Endothelial cell (in vitro differentiated cells): ENCODE data around the gene C4BPA. TPM values are rescaled to one million over a fixed set of nuclear protein-coding genes. Genes with fewer than 3 reads are reported as not detected.

Experiments used
- DNase-seq: peaks from one replicate; pipeline ENCODE4 v3.0.0; 2021; ENCODE audit warnings: low spot score
- H3K27ac Mint-ChIP-seq: one replicate; pipeline ENCODE4 v1.8.0; 2021; ENCODE audit warnings: mixed read lengths, inconsistent platforms; ENCODE audit not compliant: unreplicated experiment
- H3K27me3 Mint-ChIP-seq: one replicate; pipeline ENCODE4 v1.8.0; 2021; ENCODE audit warnings: mild to moderate bottlenecking, moderate library complexity, mixed read lengths, inconsistent platforms; ENCODE audit not compliant: unreplicated experiment
- H3K36me3 Mint-ChIP-seq: one replicate; pipeline ENCODE4 v1.8.0; 2021; ENCODE audit warnings: mild to moderate bottlenecking, low read depth, mixed read lengths, inconsistent platforms; ENCODE audit not compliant: unreplicated experiment
- H3K4me1 Mint-ChIP-seq: one replicate; pipeline ENCODE4 v1.8.0; 2021; ENCODE audit warnings: mild to moderate bottlenecking, mixed read lengths, inconsistent platforms; ENCODE audit not compliant: unreplicated experiment
- H3K4me3 Mint-ChIP-seq: one replicate; pipeline ENCODE4 v1.8.0; 2021; ENCODE audit warnings: mild to moderate bottlenecking, mixed read lengths, inconsistent platforms; ENCODE audit not compliant: unreplicated experiment
- H3K9me3 Mint-ChIP-seq: one replicate; pipeline ENCODE4 v1.8.0; 2021; ENCODE audit warnings: mixed read lengths, inconsistent platforms; ENCODE audit not compliant: unreplicated experiment
- total RNA-seq: library from RNA; stranded (reverse); fragmentation: NEBNext Ultra II Directional; extraction: Animal tissue kit (Norgen Biotek cat#: 25700); gene quantifications from one replicate; pipeline ENCODE4 v1.2.1, GENCODE V29; 2021; ENCODE audit not compliant: unreplicated experiment
- TF ChIP-seq, protein P1 (sequence below): fragments of 200-600 bp; sonication (generic); IDR thresholded peaks from one replicate; pipeline ENCODE4 v1.5.0; 2021; ENCODE audit warnings: antibody characterized with exemption; ENCODE audit not compliant: unreplicated experiment

The C4BPA gene
- total RNA-seq, 1 donor from 2014 or later, result not detected

DNA sequence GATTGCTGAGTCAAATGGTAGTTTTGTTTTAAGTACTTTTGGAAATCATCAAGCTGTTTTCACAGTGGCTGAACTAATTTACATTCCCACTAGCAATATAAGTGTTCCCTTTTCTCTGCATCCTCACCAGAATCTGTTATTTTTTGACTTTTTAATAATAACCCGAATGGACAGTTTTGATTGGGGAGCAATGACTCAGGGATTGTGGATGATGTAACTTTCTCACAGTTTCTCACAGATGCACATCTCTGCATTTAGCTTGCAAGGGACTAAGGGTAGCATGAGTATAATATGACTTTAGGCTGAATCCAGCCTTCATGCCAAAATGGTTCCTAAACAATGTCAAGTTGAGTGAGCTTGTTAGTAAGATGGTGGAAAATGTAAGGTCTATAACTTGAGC is 90.2 kb downstream of the C4BPA start:
- Mint-ChIP-seq H3K9me3 (no peaks in the 10 kb centered on the region), H3K27ac (no peak overlapping the region), H3K4me1 (no peaks in the 10 kb centered on the region), H3K4me3 (no peak overlapping the region), H3K36me3 (no peaks in the 10 kb centered on the region), H3K27me3 (no peaks in the 10 kb centered on the region)
- TF ChIP-seq, protein P1, sequence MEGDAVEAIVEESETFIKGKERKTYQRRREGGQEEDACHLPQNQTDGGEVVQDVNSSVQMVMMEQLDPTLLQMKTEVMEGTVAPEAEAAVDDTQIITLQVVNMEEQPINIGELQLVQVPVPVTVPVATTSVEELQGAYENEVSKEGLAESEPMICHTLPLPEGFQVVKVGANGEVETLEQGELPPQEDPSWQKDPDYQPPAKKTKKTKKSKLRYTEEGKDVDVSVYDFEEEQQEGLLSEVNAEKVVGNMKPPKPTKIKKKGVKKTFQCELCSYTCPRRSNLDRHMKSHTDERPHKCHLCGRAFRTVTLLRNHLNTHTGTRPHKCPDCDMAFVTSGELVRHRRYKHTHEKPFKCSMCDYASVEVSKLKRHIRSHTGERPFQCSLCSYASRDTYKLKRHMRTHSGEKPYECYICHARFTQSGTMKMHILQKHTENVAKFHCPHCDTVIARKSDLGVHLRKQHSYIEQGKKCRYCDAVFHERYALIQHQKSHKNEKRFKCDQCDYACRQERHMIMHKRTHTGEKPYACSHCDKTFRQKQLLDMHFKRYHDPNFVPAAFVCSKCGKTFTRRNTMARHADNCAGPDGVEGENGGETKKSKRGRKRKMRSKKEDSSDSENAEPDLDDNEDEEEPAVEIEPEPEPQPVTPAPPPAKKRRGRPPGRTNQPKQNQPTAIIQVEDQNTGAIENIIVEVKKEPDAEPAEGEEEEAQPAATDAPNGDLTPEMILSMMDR, result no peak
- no peak for DNase-seq

Other genes with a start within 250 kb of the C4BPA start
- not detected for gene IL20, start 238.6 kb upstream of the C4BPA start, total RNA-seq
- not detected for gene IL24, start 206.8 kb upstream of the C4BPA start, total RNA-seq
- gene FCMR, start 182.3 kb upstream of the C4BPA start, total RNA-seq, result 8.4 TPM
- gene PIGR, start 157.8 kb upstream of the C4BPA start, total RNA-seq, result not detected
- not detected for gene FCAMR, start 133.8 kb upstream of the C4BPA start, total RNA-seq
- gene C1orf116, start 71.5 kb upstream of the C4BPA start, total RNA-seq, result 0.08 TPM
- 9.0 TPM for gene YOD1, start 53.0 kb upstream of the C4BPA start, total RNA-seq
- 8.9 TPM for gene PFKFB2, start 51.0 kb upstream of the C4BPA start, total RNA-seq
- 6.6 TPM for gene C4BPB, start 15.4 kb upstream of the C4BPA start, total RNA-seq
- 16.0 TPM for gene CD55, start 217.4 kb downstream of the C4BPA start, total RNA-seq